H1 (cell line): Measurements from ENCODE around the gene POLRMT. TPM values are rescaled to one million over a fixed set of nuclear protein-coding genes. Genes with fewer than 3 reads are reported as not detected.

Source experiments
- CTCF ChIA-PET: fragments of 300-600 bp; sonication (Branson Sonifier 250); formaldehyde crosslinking; loops from one replicate; lab custom pipeline; 2021; ENCODE audit not compliant: partially characterized antibody; lab: Charles Lee
- POLR2A ChIA-PET: fragments of 300-600 bp; sonication (Branson Sonifier 250); formaldehyde crosslinking; loops from one replicate; lab custom pipeline; 2021; ENCODE audit warnings: inconsistent platforms; ENCODE audit not compliant: partially characterized antibody; lab: Charles Lee
- DNase-seq, 2 experiments: peaks; one replicate each; pipeline versions ENCODE4 v3.0.0 to v3.0.0-alpha.2; 2010 to 2022; ENCODE audit warnings: low spot score in 2 of 2, low read depth in 1 of 2, mixed read lengths in 1 of 2
- FAIRE-seq: peaks from 2 replicates; lab custom pipeline; 2011; peaks lifted over from hg19 to GRCh38; lab: Jason Lieb, UNC
- H2AFZ ChIP-seq: 2 replicates; pipeline ENCODE4 v1.8.1; 2012; ENCODE audit warnings: low read length, inconsistent platforms
- H2AK5ac ChIP-seq: 2 replicates; pipeline ENCODE4 v1.6.1; 2013; ENCODE audit warnings: low read depth, low read length
- H2BK120ac ChIP-seq: replicated peaks from 2 replicates; pipeline ENCODE3; 2013; ENCODE audit warnings: low read depth, low read length, inconsistent platforms
- H2BK12ac ChIP-seq: 2 replicates; pipeline ENCODE4 v1.6.1; 2013; ENCODE audit warnings: low read depth, low read length
- H2BK15ac ChIP-seq: 2 replicates; pipeline ENCODE4 v1.6.1; 2013; ENCODE audit warnings: low read length
- H2BK20ac ChIP-seq: 2 replicates; pipeline ENCODE4 v1.6.1; 2013; ENCODE audit warnings: low read length
- H2BK5ac ChIP-seq: 2 replicates; pipeline ENCODE4 v1.6.1; 2013; ENCODE audit warnings: low read depth, low read length
- H3K14ac ChIP-seq: 2 replicates; pipeline ENCODE4 v1.6.1; 2013; ENCODE audit warnings: inconsistent platforms; ENCODE audit not compliant: insufficient read length
- H3K18ac ChIP-seq: 2 replicates; pipeline ENCODE4 v1.6.1; 2013; ENCODE audit warnings: low read length; ENCODE audit errors: extremely low read depth
- H3K23ac ChIP-seq: 2 replicates; pipeline ENCODE4 v1.6.1; 2013; ENCODE audit warnings: inconsistent platforms; ENCODE audit not compliant: insufficient read length
- H3K23me2 ChIP-seq: 2 replicates; pipeline ENCODE4 v1.6.1; 2013; ENCODE audit warnings: low read depth, low read length
- H3K27ac ChIP-seq: 2 replicates; pipeline ENCODE4 v1.6.1; 2011; ENCODE audit warnings: low read depth, low read length, inconsistent platforms
- H3K27me3 ChIP-seq, 4 experiments: replicated peaks in 1 of 4; 1 replicate in 1 of 4; 2 replicates in 3 of 4; pipeline versions ENCODE4 v1.6.1 to v1.8.1; 2011 to 2013; ENCODE audit warnings: low read length in 3 of 4, mild to moderate bottlenecking in 3 of 4, inconsistent platforms in 2 of 4, mixed read lengths in 2 of 4, moderate library complexity in 1 of 4; ENCODE audit not compliant: control insufficient read depth in 3 of 4, insufficient read depth in 3 of 4; ENCODE audit errors: extremely low read depth in 1 of 4
- H3K36me3 ChIP-seq, 4 experiments: 2 replicates each; pipeline versions ENCODE4 v1.6.1 to v1.8.1; 2011 to 2013; ENCODE audit warnings: mild to moderate bottlenecking in 4 of 4, low read length in 3 of 4, moderate library complexity in 2 of 4, control low read depth in 1 of 4, inconsistent platforms in 1 of 4; ENCODE audit not compliant: insufficient read depth in 4 of 4, control insufficient read depth in 2 of 4
- H3K4ac ChIP-seq: replicated peaks from 2 replicates; pipeline ENCODE3; 2013; ENCODE audit warnings: low read length, low read depth, mixed read lengths, inconsistent platforms; ENCODE audit not compliant: insufficient read length
- H3K4me1 ChIP-seq, 4 experiments: replicated peaks in 1 of 4; 1 replicate in 1 of 4; 2 replicates in 3 of 4; pipeline versions ENCODE4 v1.6.1 to v1.8.1; 2011 to 2013; ENCODE audit warnings: low read length in 3 of 4, inconsistent platforms in 2 of 4, mixed read lengths in 1 of 4; ENCODE audit not compliant: insufficient read depth in 4 of 4, control insufficient read depth in 3 of 4
- H3K4me2 ChIP-seq, 2 experiments: 2 replicates each; pipeline versions ENCODE4 v1.6.1 to v1.8.1; 2011 to 2013; ENCODE audit warnings: low read depth in 2 of 2, low read length in 2 of 2, control low read depth in 1 of 2, inconsistent platforms in 1 of 2, mild to moderate bottlenecking in 1 of 2; ENCODE audit not compliant: insufficient read depth in 1 of 2
- H3K4me3 ChIP-seq, 4 experiments: fragments of 200-600, 300-600 bp in 1 of 4; sonication (generic), shearing (Covaris generic), sonication (Bioruptor Twin) in 1 of 4; 2 replicates each; pipeline versions ENCODE4 v1.5.1 to v1.8.1; 2011 to 2016; ENCODE audit warnings: low read length in 4 of 4, low read depth in 3 of 4, control low read depth in 2 of 4, inconsistent platforms in 2 of 4, mild to moderate bottlenecking in 2 of 4, mixed read lengths in 1 of 4, moderate library complexity in 1 of 4; ENCODE audit not compliant: insufficient read depth in 2 of 4; ENCODE audit errors: extremely low read depth in 1 of 4
- H3K56ac ChIP-seq: replicated peaks from 2 replicates; pipeline ENCODE3; 2013; ENCODE audit warnings: low read depth, mild to moderate bottlenecking, mixed read lengths, low read length, inconsistent platforms; ENCODE audit not compliant: insufficient read length
- H3K79me1 ChIP-seq: 2 replicates; pipeline ENCODE4 v1.6.1; 2013; ENCODE audit warnings: low read depth, low read length, control low read depth
- H3K79me2 ChIP-seq, 2 experiments: 2 replicates each; pipeline versions ENCODE4 v1.6.1 to v1.8.1; 2012 to 2013; ENCODE audit warnings: low read length in 2 of 2, mild to moderate bottlenecking in 2 of 2, inconsistent platforms in 1 of 2; ENCODE audit not compliant: insufficient read depth in 2 of 2, control insufficient read depth in 1 of 2
- H3K9ac ChIP-seq, 4 experiments: replicated peaks in 1 of 4; 1 replicate in 1 of 4; 2 replicates in 3 of 4; pipeline versions ENCODE4 v1.6.1 to v1.8.1; 2011 to 2013; ENCODE audit warnings: low read depth in 3 of 4, low read length in 3 of 4, control low read depth in 2 of 4, mild to moderate bottlenecking in 2 of 4, moderate library complexity in 2 of 4, inconsistent platforms in 1 of 4; ENCODE audit errors: extremely low read depth in 1 of 4
- H3K9me3 ChIP-seq, 2 experiments: 2 replicates each; pipeline versions ENCODE4 v1.6.1 to v1.8.1; 2012 to 2013; ENCODE audit warnings: mild to moderate bottlenecking in 2 of 2, moderate library complexity in 2 of 2, control low read depth in 1 of 2, inconsistent platforms in 1 of 2, low read depth in 1 of 2, low read length in 1 of 2, mixed read lengths in 1 of 2; ENCODE audit not compliant: insufficient read depth in 2 of 2
- H4K20me1 ChIP-seq, 2 experiments: replicated peaks in 1 of 2; 2 replicates each; pipeline versions ENCODE3 to v1.8.1; 2011 to 2013; ENCODE audit warnings: inconsistent platforms in 2 of 2, low read length in 2 of 2, mild to moderate bottlenecking in 1 of 2; ENCODE audit not compliant: insufficient read depth in 2 of 2, control insufficient read depth in 1 of 2
- H4K5ac ChIP-seq: 2 replicates; pipeline ENCODE4 v1.6.1; 2013; ENCODE audit warnings: low read length, low read depth, mixed read lengths, inconsistent platforms; ENCODE audit not compliant: insufficient read length
- H4K8ac ChIP-seq: 2 replicates; pipeline ENCODE4 v1.8.0; 2013; ENCODE audit warnings: mild to moderate bottlenecking, moderate library complexity, low read length, inconsistent platforms; ENCODE audit not compliant: insufficient read depth; ENCODE audit errors: extremely low read depth
- H4K91ac ChIP-seq: replicated peaks from 2 replicates; pipeline ENCODE3; 2013; ENCODE audit warnings: low read length, mixed read lengths, inconsistent platforms; ENCODE audit not compliant: insufficient read length
- ATF2 ChIP-seq: IDR thresholded peaks from 2 replicates; pipeline ENCODE4 v1.6.1; 2012; ENCODE audit warnings: low read length, inconsistent platforms
- CTCF ChIP-seq, 3 experiments: IDR thresholded peaks; 1 replicate in 2 of 3; 2 replicates in 1 of 3; pipeline versions ENCODE4 v1.5.1 to v1.6.1; 2011; ENCODE audit warnings: low read length in 3 of 3, mild to moderate bottlenecking in 3 of 3, inconsistent platforms in 2 of 3, low read depth in 1 of 3, moderate library complexity in 1 of 3; ENCODE audit not compliant: insufficient read depth in 1 of 3; ENCODE audit errors: control extremely low read depth in 1 of 3
- EGR1 ChIP-seq: IDR thresholded peaks from 2 replicates; pipeline ENCODE4 v1.6.1; 2011; ENCODE audit warnings: low read depth, low read length, borderline replicate concordance
- GABPA ChIP-seq: IDR thresholded peaks from 2 replicates; pipeline ENCODE4 v1.6.1; 2011; ENCODE audit warnings: mild to moderate bottlenecking, low read length, moderate library complexity, borderline replicate concordance; ENCODE audit not compliant: insufficient read depth
- MAX ChIP-seq: IDR thresholded peaks from 2 replicates; pipeline ENCODE4 v1.6.1; 2012; ENCODE audit warnings: inconsistent platforms
- POLR2A ChIP-seq, 2 experiments: IDR thresholded peaks; 1 replicate in 1 of 2; 2 replicates in 1 of 2; pipeline ENCODE4 v1.6.1; 2011; ENCODE audit warnings: low read depth in 2 of 2, low read length in 2 of 2, mild to moderate bottlenecking in 2 of 2; ENCODE audit errors: control extremely low read depth in 1 of 2
- SAP30 ChIP-seq: fragments of 300-600 bp; sonication (generic); IDR thresholded peaks from 2 replicates; pipeline ENCODE4 v1.7.1; 2012; ENCODE audit warnings: low read length, moderate library complexity, mild to moderate bottlenecking, inconsistent platforms; ENCODE audit not compliant: insufficient read depth, insufficient replicate concordance
- SIRT6 ChIP-seq: IDR thresholded peaks from one replicate; pipeline ENCODE4 v1.7.1; 2012; ENCODE audit warnings: low read length, inconsistent platforms
- WGBS, 2 experiments: shearing (Covaris generic) in 1 of 2; methylation state at CpG; one replicate each; pipeline versions ENCODE4 v1.1.6 to v1.1.7; 2013 to 2015; ENCODE audit warnings: low lambda C conversion rate in 2 of 2, mixed read lengths in 2 of 2, inconsistent platforms in 1 of 2, low coverage in 1 of 2, missing lambda C conversion rate in 1 of 2; ENCODE audit not compliant: insufficient replicate concordance in 2 of 2, insufficient coverage in 1 of 2, insufficient read length in 1 of 2; ENCODE audit errors: extremely low coverage in 1 of 2, missing lambda C conversion rate in 1 of 2; 5-methylcytosine and 5-hydroxymethylcytosine counted together
- polyA plus RNA-seq, 7 experiments: library from polyadenylated mRNA; depleted of rRNA in 3 of 7; stranded (reverse) in 5 of 7; unstranded in 2 of 7; fragments of >200 nt in 5 of 7; fragments of 200-250 nt in 2 of 7; gene quantifications; 1 replicate in 5 of 7; 2 replicates in 1 of 7; 4 replicates in 1 of 7; pipeline versions ENCODE4 v1.2.1 to v1.2.3, GENCODE V29; 2011 to 2013; ENCODE audit warnings: missing spikeins in 2 of 7, mixed read lengths in 2 of 7
- total RNA-seq: library from RNA; stranded (reverse); fragmentation: NEBNext Ultra II Directional; extraction: Animal tissue kit (Norgen Biotek cat#: 25700); gene quantifications from 2 replicates; pipeline ENCODE4 v1.2.1, GENCODE V29; 2021

Gene POLRMT
- total and polyA plus RNA-seq, 2 of the 8 experiments (the other 6 are each of a cell fraction or from before 2014, with no cell fraction given), result 93.0 to 111 TPM

GRCh38 chr19:612941-613340, 20.4 kb downstream of the POLRMT start:
- Histone ChIP-seq H3K4ac (no peak overlapping the region), H2BK5ac (no peak overlapping the region), H3K4me1 (no peaks in the 10 kb centered on the region), H3K56ac (no peak overlapping the region), H4K91ac (no peak overlapping the region), H3K9ac (no peak overlapping the region), H3K79me1 (no peaks in the 10 kb centered on the region), H3K4me3 (no peak overlapping the region), H3K23ac (no peak overlapping the region), H3K27ac (no peak overlapping the region), H2AFZ (no peak overlapping the region), H2AK5ac (no peak overlapping the region), H3K36me3 (peaks cover 0 to 16% (median 6%) of the 10 kb centered on the region in 4 experiments; a peak in 3 of 8 replicates), H2BK15ac (no peak overlapping the region), H3K18ac (no peak overlapping the region), H3K9me3 (no peaks in the 10 kb centered on the region), H4K20me1 (peaks cover 0 to 5% of the 10 kb centered on the region in 2 experiments), H3K27me3 (no peaks in the 10 kb centered on the region), H2BK12ac (no peak overlapping the region), H3K23me2 (no peaks in the 10 kb centered on the region), H2BK20ac (no peak overlapping the region), H3K4me2 (no peak overlapping the region), H4K5ac (no peak overlapping the region), H3K14ac (no peak overlapping the region), H4K8ac (no peak overlapping the region; the same call in 1 of the 2 replicates), H3K79me2 (no peaks in the 10 kb centered on the region), H2BK120ac (no peak overlapping the region)
- ChIA-PET POLR2A (interaction anchor here (0.9 to 1.6 kb wide), 5 partner anchors 9 to 41 kb away, joined by 3 to 6 read pairs (median 4); no protein-coding TSS in a partner anchor), CTCF (interaction anchor here (0.7 to 1.5 kb wide), 5 partner anchors 10 to 102 kb away, joined by 3 to 7 read pairs (median 4); partner anchors contain the start of gene HCN2)
- no peak for FAIRE-seq
- DNase-seq, result no peak
- WGBS, 2 experiments, result 97% methylated on average over 28 of the region's 33 CpGs; no CpG with 5 or more reads in 1 of the 2 experiments
- TF ChIP-seq SIRT6 (no peak), POLR2A (IDR thresholded peaks at IDR 0.05; ENCODE audit: control extremely low read depth in 1 of 2, low read depth in 2 of 2, low read length in 2 of 2) (no peak), EGR1 (no peak), SAP30 (no peak), ATF2 (no peak), GABPA (no peak), MAX (no peak), CTCF (IDR thresholded peaks at IDR 0.05; ENCODE audit: control extremely low read depth in 1 of 3, insufficient read depth in 1 of 3, low read depth in 1 of 3, low read length in 3 of 3) (no peak)
